ENCODE data around the gene HIGD1A. TPM values are rescaled to one million over a fixed set of nuclear protein-coding genes. Genes with fewer than 3 reads are reported as not detected.

Gene HIGD1A
- total RNA-seq, 1 experiment from 2014 or later, result 77.6 TPM

GRCh38 chr3:42838571-42838970, 34.3 kb upstream of the HIGD1A start:
- Histone ChIP-seq H3K4ac (ENCODE audit: low read depth, low read length) (no peak overlapping the region), H2AK5ac (ENCODE audit: insufficient read length, low read length) (no peak overlapping the region), H4K91ac (ENCODE audit: insufficient read length, low read depth, low read length) (no peak overlapping the region), H2BK12ac (ENCODE audit: insufficient read length, low read depth, low read length) (no peak overlapping the region), H3K9ac (ENCODE audit: extremely low read depth, insufficient read length, low read length) (no peak overlapping the region), H3K14ac (ENCODE audit: insufficient read depth, low read length) (no peak overlapping the region), H3K27me3 (ENCODE audit: insufficient read depth, low read length) (no peaks in the 10 kb centered on the region), H3K4me1 (ENCODE audit: insufficient read depth, low read length) (no peaks in the 10 kb centered on the region), H2BK5ac (ENCODE audit: insufficient read length, low read length) (no peak overlapping the region), H2AFZ (ENCODE audit: low read length) (no peak overlapping the region), H2BK120ac (ENCODE audit: low read depth, low read length, poor library complexity, severe bottlenecking) (no peak overlapping the region), H4K5ac (ENCODE audit: insufficient read length, low read depth, low read length) (no peak overlapping the region), H2BK15ac (ENCODE audit: low read depth, low read length) (no peak overlapping the region), H3K18ac (ENCODE audit: insufficient read length, low read depth, low read length) (no peak overlapping the region), H3K27ac (ENCODE audit: insufficient read length, low read depth, low read length) (no peak overlapping the region), H3K79me1 (ENCODE audit: insufficient read depth, low read depth, low read length, poor library complexity, severe bottlenecking) (no peaks in the 10 kb centered on the region), H3K4me2 (ENCODE audit: insufficient read depth, insufficient read length, low read length) (no peak overlapping the region), H3T11ph (ENCODE audit: low read length) (no peak overlapping the region), H3K9me3 (ENCODE audit: control insufficient read depth, low read depth, low read length) (no peaks in the 10 kb centered on the region), H3K56ac (ENCODE audit: insufficient read length, low read depth, low read length) (no peak overlapping the region), H3K23ac (ENCODE audit: insufficient read length, low read depth, low read length) (no peak overlapping the region), H4K20me1 (ENCODE audit: control insufficient read depth, insufficient read depth, insufficient read length) (no peaks in the 10 kb centered on the region), H2BK20ac (ENCODE audit: low read depth, low read length, poor library complexity, severe bottlenecking) (no peak overlapping the region), H3K79me2 (ENCODE audit: insufficient read depth, low read length) (no peaks in the 10 kb centered on the region), H4K8ac (replicated peaks; ENCODE audit: insufficient read length, low read depth, low read length) (no peak overlapping the region), H3K23me2 (ENCODE audit: insufficient read length, low read depth, low read length, poor library complexity, severe bottlenecking) (no peaks in the 10 kb centered on the region)
- Mint-ChIP-seq H3K27me3 (ENCODE audit: low read depth) (peaks cover 8% of the 10 kb centered on the region), H3K27ac (no peak overlapping the region), H3K4me1 (peaks cover 1 to 3% of the 10 kb centered on the region in 2 experiments; a peak in 3 of 4 replicates), H3K9me3 (no peaks in the 10 kb centered on the region), H3K4me3 (no peak overlapping the region), H3K36me3 (ENCODE audit: insufficient read depth in 1 of 3, low read depth in 3 of 3) (no peaks in the 10 kb centered on the region)
- WGBS (ENCODE audit: extremely low coverage, insufficient read length, low lambda C conversion rate), result no CpG with 5 or more reads among the region's 4 CpGs
- DNase-seq, result no peak
- no peak for TF ChIP-seq CTCF (conservative IDR thresholded peaks at IDR 0.05)
